Measurements from ENCODE around the gene CAST. TPM values are rescaled to one million over a fixed set of nuclear protein-coding genes. Genes with fewer than 3 reads are reported as not detected.

Gene CAST
- total and polyA plus RNA-seq, 2 donors (not counting 1 experiment from before 2014, with no cell fraction given), result 41.0 to 231 TPM

GRCh38 chr5:96785326-96786109 lies 123.3 kb downstream of the CAST start:
- intact Hi-C loops (cut with micrococcal nuclease), result no loop called here
- no peak overlapping the region for H3K9ac ChIP-seq (ENCODE audit: low read length)

More at GRCh38 chr5:96785326-96786109, 123.3 kb downstream of the CAST start:
- WGBS (ENCODE audit: insufficient coverage), result 88% methylated on average over 8 of the region's 14 CpGs
- Histone ChIP-seq H3K27ac (ENCODE audit: low read length in 2 of 2) (peak overlapping the region in 1 of 2 donors; percentile 15), H2AFZ (ENCODE audit: insufficient read depth, low read depth, low read length, poor library complexity, severe bottlenecking) (no peak overlapping the region), H3K27me3 (replicated peaks in 1 of 4; ENCODE audit: control extremely low read depth in 1 of 4, control insufficient read depth in 3 of 4, insufficient read depth in 4 of 4, low read length in 3 of 4) (no peaks in the 10 kb centered on the region), H3K79me2 (ENCODE audit: control insufficient read depth, insufficient read depth, low read length) (no peaks in the 10 kb centered on the region), H3K4me3 (ENCODE audit: control extremely low read depth in 1 of 5, extremely low read depth in 1 of 5, insufficient read depth in 1 of 5, low read depth in 2 of 5, low read length in 4 of 5) (no peak overlapping the region), H3K4me1 (ENCODE audit: control insufficient read depth in 2 of 2, insufficient read depth in 2 of 2, low read length in 2 of 2) (no peaks in the 10 kb centered on the region), H3K36me3 (replicated peaks in 1 of 2; ENCODE audit: control extremely low read depth in 1 of 2, control insufficient read depth in 1 of 2, extremely low read depth in 1 of 2, insufficient read depth in 2 of 2, low read length in 1 of 2) (peaks cover 4 to 88% of the 10 kb centered on the region in 2 experiments), H3K4me2 (replicated peaks; ENCODE audit: low read depth, low read length, poor library complexity, severe bottlenecking) (no peak overlapping the region), H4K20me1 (ENCODE audit: control insufficient read depth, insufficient read depth, low read length, poor library complexity, severe bottlenecking) (no peaks in the 10 kb centered on the region), H3K9me3 (ENCODE audit: control extremely low read depth in 1 of 3, control insufficient read depth in 2 of 3, insufficient read depth in 1 of 3, low read length in 2 of 3) (no peaks in the 10 kb centered on the region)
- ChIA-PET POLR2A (no interaction called here), CTCF (interaction anchor here (1.5 kb wide), 1 partner anchor 376 kb away, joined by 4 read pairs; no protein-coding TSS in a partner anchor)
- H3K9me3 Mint-ChIP-seq (ENCODE audit: insufficient read depth), result no peaks in the 10 kb centered on the region
- no peak overlapping the region for H3K4me3 Mint-ChIP-seq
- ATAC-seq (ENCODE audit: low read depth) (no peak), DNase-seq (no peak)
- TF ChIP-seq CTCF (IDR thresholded peaks at IDR 0.05), result no peak
- no peak for TF ChIP-seq EZH2 (IDR thresholded peaks at IDR 0.05; ENCODE audit: borderline replicate concordance, insufficient read depth, low read depth, low read length, poor library complexity, severe bottlenecking)
- no peaks in the 10 kb centered on the region for H3K4me1 Mint-ChIP-seq
- no peaks in the 10 kb centered on the region for H3K27me3 Mint-ChIP-seq
- H3K27ac Mint-ChIP-seq, result no peak overlapping the region
